SIG-M5 treated with dmso at 0.1 percent for 504 hours (cell line): ENCODE measurements around the gene PTGFRN.

Source experiments
- DNase-seq: peaks from one replicate; lab custom pipeline; 2025; ENCODE audit not compliant: unreplicated experiment; lab: John Stamatoyannopoulos, UW

The PTGFRN gene

GRCh38 chr1:116887212-116887611 is 22.5 kb upstream of the PTGFRN start:
- DNase-seq, result no peak

GRCh38 chr1:116889380-116889779 is 20.3 kb upstream of the PTGFRN start:
- DNase-seq, result no peak

GRCh38 chr1:116891396-116892079 is 18.2 kb upstream of the PTGFRN start:
- no peak for DNase-seq

GRCh38 chr1:116895073-116895472 is 14.6 kb upstream of the PTGFRN start:
- DNase-seq, result no peak

- no peak for DNase-seq
Measured at GRCh38 chr1:116899529-116899928, 10.2 kb upstream of the PTGFRN start.

- DNase-seq, result no peak
Measured at GRCh38 chr1:116900471-116901365, 9.0 kb upstream of the PTGFRN start.

- DNase-seq, result no peak
Measured at GRCh38 chr1:116902027-116902426, 7.7 kb upstream of the PTGFRN start.

GRCh38 chr1:116902723-116903383 is 6.9 kb upstream of the PTGFRN start:
- no peak for DNase-seq

- no peak for DNase-seq
Measured at GRCh38 chr1:116904791-116905320, 4.9 kb upstream of the PTGFRN start.

- DNase-seq, result no peak
Measured at GRCh38 chr1:116906812-116907211, 2.9 kb upstream of the PTGFRN start.

GRCh38 chr1:116907351-116907750 is 2.4 kb upstream of the PTGFRN start:
- DNase-seq, result no peak

GRCh38 chr1:116908266-116908665 is 1.4 kb upstream of the PTGFRN start:
- DNase-seq, result no peak

- no peak for DNase-seq
Measured at GRCh38 chr1:116908820-116909511, 750 bp upstream of the PTGFRN start.

- DNase-seq, result no peak
Measured at GRCh38 chr1:116910379-116911187, 867 bp downstream of the PTGFRN start.

GRCh38 chr1:116911188-116911553 is 1.5 kb downstream of the PTGFRN start:
- no peak for DNase-seq

GRCh38 chr1:116911779-116912469 is 2.2 kb downstream of the PTGFRN start:
- DNase-seq, result no peak

- DNase-seq, result no peak
Measured at GRCh38 chr1:116912846-116913245, 3.1 kb downstream of the PTGFRN start.

GRCh38 chr1:116913941-116914340 is 4.2 kb downstream of the PTGFRN start:
- DNase-seq, result no peak

GRCh38 chr1:116914667-116915066 is 5.0 kb downstream of the PTGFRN start:
- DNase-seq, result no peak
